ENCODE data around the gene LUZP1.
A peak's percentile ranks its signal among the peaks of the same experiment; 100 is the strongest.

LUZP1 gene

DNA sequence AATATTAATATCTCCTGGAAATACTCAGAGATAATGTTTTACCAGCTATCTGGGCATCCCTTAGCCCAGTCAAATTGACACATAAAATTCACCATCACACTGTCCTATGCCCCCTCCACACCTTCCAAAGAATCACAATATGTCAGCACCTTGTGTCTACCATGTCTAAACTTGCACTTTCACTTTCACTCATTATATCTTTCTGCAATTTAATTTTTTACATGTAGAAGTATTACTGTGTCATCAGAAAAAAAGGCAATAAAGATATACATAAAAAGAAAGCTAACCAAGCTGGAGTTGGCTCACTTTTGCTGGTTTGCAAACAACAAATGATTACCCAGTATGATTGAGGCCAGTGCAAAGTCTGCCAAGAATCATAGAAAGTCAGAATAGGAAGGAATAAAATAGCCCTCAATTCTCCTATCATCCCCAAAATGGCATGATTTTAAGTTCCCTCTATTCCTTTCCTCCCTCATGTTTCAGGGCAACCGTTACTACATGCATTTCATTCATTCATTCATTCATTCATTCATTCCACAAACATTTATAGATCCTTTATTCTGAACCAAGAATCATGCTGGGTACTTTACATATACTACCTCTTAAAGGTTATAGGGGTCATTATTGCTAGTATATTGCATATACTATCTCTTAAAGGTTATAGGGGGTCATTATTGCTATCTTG, 5.9 kb upstream of the LUZP1 start:
- H3K27ac Mint-ChIP-seq, result no peak overlapping the region
- no peak for ATAC-seq
- H3K36me3 Mint-ChIP-seq, result no peaks in the 10 kb centered on the region
- peaks cover 3% of the 10 kb centered on the region for H3K9me3 Mint-ChIP-seq
- H3K27me3 Mint-ChIP-seq, result no peaks in the 10 kb centered on the region
- H3K4me3 Mint-ChIP-seq, result no peak overlapping the region
- H3K4me1 Mint-ChIP-seq, result peaks cover 36% of the 10 kb centered on the region

DNA sequence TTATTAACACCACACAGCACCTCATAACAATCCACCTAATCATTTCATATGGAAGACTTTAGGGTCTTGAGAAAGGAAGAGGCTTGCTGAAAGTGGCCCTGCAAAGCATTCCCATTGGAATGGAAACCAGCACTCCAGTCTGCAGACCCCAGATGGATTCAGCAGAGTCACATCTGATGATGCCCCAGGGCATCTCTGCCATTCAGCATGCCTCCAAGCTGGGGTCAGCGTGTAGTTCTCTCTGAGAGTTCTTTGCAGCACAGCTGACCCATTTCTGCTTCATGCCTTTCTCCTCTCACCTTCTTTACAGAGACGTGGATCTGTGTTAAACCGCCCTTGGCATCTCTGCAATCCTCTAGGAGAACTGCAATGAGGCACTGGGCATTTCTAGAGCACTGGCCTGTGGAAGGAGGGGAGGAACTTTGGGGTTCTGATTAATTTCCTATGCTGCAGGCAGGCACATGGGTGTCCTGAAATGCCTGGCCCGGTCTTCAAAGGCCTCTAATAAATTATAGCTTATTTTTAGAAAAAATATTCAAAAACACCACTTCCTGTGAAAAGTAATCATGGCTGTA, 2.6 kb upstream of the LUZP1 start:
- Mint-ChIP-seq H3K4me1 (peaks cover 31% of the 10 kb centered on the region), H3K9me3 (peaks cover 3% of the 10 kb centered on the region), H3K4me3 (no peak overlapping the region), H3K27me3 (no peaks in the 10 kb centered on the region), H3K27ac (no peak overlapping the region), H3K36me3 (no peaks in the 10 kb centered on the region)
- no peak for ATAC-seq

DNA sequence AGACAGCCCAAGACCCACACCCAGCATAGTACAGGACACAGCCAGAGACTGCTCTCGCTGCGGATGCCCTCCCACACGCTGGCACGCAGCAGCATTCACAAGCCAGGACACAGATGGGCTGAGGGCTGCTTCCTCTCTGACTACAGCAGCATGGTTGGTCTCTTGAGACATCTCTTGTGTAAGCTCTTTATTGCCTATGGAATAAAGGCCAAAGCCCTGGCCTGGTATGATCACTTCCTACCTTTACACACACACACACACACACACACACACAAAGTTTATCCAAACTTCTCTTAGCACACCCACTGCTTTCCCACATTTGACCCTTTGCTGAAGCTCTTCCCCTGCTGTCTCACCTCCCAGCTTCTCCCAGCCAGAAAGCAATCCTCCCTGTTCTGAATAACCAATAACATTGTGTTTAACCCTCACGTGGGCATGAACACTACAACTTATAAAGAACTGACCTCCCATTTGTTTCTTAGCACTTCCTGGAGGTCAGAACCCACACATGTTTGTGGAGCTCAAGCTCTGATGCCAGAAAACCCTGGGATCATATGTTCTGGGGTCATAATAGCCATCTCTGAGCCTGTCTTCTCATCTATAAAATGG, 1.2 kb upstream of the LUZP1 start:
- H3K27ac Mint-ChIP-seq, result peak overlapping the region; percentile 85
- peak overlapping the region; percentile 99 for H3K4me3 Mint-ChIP-seq
- H3K4me1 Mint-ChIP-seq, result peaks cover 35% of the 10 kb centered on the region
- H3K36me3 Mint-ChIP-seq, result no peaks in the 10 kb centered on the region
- ATAC-seq, result peak; percentile 72
- peaks cover 3% of the 10 kb centered on the region for H3K9me3 Mint-ChIP-seq
- H3K27me3 Mint-ChIP-seq, result no peaks in the 10 kb centered on the region

DNA sequence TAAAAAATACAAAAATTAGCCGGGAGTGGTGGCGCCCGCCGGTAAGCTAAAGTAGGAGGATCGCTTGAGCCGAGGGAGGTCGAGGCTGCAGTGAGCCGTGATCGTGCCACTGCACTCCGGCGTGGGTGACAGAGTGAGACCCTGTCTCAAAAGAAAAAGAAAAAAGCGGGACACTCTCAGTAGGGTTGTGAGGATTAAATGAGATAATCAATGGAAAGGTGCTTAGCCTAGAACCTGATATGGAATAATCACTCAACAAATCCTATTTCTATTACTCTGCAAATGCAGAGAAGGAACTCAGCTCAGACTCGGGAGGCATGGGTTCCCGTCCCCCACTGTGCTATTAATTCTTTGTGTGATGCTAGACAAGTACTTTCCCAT, 529 bp upstream of the LUZP1 start:
- peaks cover 31% of the 10 kb centered on the region for H3K4me1 Mint-ChIP-seq
- H3K9me3 Mint-ChIP-seq, result no peaks in the 10 kb centered on the region
- H3K36me3 Mint-ChIP-seq, result no peaks in the 10 kb centered on the region
- H3K4me3 Mint-ChIP-seq, result peak overlapping the region; percentile 99
- H3K27me3 Mint-ChIP-seq, result no peaks in the 10 kb centered on the region
- H3K27ac Mint-ChIP-seq, result peak overlapping the region; percentile 85
- ATAC-seq, result no peak

DNA sequence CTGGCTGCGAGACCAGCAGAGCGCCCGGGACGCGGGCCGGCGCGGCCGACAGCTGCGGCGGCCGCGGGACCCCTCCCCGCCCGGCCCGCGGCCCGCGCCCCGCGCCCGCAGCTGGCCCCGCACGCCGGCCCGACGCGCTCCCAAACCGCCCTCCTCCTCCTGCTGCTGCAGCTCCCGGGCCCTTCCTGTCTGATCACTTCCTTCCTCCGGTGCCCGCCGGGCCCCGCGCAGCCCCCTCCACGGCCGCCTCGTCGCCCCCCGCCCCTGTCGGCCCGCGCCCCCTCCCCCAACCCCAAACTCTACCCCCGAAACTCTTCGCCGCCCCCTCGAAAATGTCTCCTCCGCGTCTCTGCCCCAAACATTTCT, 594 bp downstream of the LUZP1 start:
- Mint-ChIP-seq H3K27ac (peak overlapping the region; percentile 85), H3K36me3 (no peaks in the 10 kb centered on the region), H3K27me3 (no peaks in the 10 kb centered on the region), H3K9me3 (no peaks in the 10 kb centered on the region), H3K4me1 (peaks cover 29% of the 10 kb centered on the region), H3K4me3 (peak overlapping the region; percentile 99)
- ATAC-seq, result peak; percentile 49

DNA sequence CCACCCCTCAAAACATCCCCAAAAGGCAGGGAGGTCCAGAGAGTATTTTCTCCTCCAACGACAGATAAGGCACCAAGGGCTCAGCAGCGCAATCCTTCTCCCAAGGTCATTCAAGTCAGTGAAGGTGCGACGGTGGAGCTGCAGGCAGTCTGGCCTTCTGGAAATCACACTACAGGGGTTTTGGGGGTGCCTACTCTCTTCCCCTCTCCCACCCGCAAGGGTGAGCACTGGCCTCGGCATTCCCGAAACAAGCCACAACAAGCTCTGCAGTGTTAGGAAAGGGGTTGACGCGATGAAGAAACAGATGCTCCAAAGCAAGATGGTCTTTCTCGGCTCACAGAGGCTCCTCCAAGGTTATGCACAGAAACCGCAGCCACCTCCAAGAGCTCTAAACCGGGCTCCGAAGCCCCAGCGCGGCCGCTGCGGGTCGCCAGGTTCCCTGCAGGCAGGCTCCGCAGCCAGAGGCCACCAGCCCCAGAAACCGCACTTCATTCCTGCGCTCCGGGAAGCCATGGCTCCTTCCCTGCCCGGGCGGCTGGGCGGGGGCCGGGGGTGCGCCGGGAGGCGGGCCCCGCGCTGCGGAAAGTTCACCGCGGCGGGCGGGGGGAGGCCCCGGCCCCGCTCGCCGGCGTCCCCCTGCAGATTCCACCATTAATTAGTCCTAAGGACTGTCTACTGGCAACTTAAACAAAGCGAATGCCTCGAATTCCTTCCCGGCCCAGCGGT, 1.1 kb downstream of the LUZP1 start:
- H3K27me3 Mint-ChIP-seq, result no peaks in the 10 kb centered on the region
- H3K27ac Mint-ChIP-seq, result no peak overlapping the region

DNA sequence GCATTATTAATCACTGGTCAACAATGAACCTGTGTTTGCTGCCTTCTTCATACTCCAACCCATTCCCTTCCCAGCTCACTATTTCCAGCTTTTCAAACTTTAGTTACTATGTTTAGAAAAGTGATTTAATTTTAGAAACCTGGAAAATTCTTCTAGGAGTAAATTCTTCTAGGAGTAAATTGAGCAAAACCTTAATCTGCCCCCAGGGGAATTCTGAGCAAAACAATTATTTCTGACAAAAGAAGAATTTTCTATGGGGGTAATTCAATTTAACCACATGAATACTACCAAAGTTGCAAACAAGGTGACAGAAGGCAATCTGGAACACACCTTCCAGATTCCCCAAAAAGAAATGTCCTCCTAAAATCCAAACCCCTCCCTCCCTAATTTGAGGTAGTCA, 1.8 kb downstream of the LUZP1 start:
- ATAC-seq, result no peak
- Mint-ChIP-seq H3K9me3 (no peaks in the 10 kb centered on the region), H3K4me3 (peak overlapping the region; percentile 66), H3K27ac (no peak overlapping the region), H3K36me3 (no peaks in the 10 kb centered on the region), H3K4me1 (peaks cover 29% of the 10 kb centered on the region), H3K27me3 (no peaks in the 10 kb centered on the region)

More for the DNA sequence above, 1.1 kb downstream of the LUZP1 start:
- Mint-ChIP-seq H3K36me3 (no peaks in the 10 kb centered on the region), H3K4me1 (peaks cover 29% of the 10 kb centered on the region), H3K4me3 (peak overlapping the region; percentile 99), H3K9me3 (no peaks in the 10 kb centered on the region)
- peak; percentile 31 for ATAC-seq

DNA sequence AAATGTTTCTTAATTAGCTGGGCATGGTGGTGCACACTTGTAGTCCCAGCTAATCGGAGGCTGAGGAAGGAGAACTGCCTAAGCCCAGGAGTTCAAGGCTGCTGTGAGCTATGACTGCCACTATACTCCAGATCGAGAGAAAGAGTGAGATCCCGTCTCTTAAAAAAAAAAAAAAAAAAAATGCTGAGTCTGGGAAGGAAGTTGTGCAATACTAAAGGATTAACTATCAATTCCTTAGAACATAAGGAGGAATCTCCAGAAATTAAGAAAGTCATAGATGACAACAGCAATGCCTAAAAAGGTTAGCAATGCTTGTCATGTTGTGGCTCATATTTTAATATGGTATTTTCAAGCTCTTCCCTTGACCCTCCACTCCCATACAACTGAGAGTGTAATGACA, 5.3 kb downstream of the LUZP1 start:
- Mint-ChIP-seq H3K4me1 (peaks cover 20% of the 10 kb centered on the region), H3K27ac (no peak overlapping the region), H3K27me3 (no peaks in the 10 kb centered on the region), H3K9me3 (no peaks in the 10 kb centered on the region), H3K36me3 (no peaks in the 10 kb centered on the region), H3K4me3 (no peak overlapping the region)
- ATAC-seq, result no peak

DNA sequence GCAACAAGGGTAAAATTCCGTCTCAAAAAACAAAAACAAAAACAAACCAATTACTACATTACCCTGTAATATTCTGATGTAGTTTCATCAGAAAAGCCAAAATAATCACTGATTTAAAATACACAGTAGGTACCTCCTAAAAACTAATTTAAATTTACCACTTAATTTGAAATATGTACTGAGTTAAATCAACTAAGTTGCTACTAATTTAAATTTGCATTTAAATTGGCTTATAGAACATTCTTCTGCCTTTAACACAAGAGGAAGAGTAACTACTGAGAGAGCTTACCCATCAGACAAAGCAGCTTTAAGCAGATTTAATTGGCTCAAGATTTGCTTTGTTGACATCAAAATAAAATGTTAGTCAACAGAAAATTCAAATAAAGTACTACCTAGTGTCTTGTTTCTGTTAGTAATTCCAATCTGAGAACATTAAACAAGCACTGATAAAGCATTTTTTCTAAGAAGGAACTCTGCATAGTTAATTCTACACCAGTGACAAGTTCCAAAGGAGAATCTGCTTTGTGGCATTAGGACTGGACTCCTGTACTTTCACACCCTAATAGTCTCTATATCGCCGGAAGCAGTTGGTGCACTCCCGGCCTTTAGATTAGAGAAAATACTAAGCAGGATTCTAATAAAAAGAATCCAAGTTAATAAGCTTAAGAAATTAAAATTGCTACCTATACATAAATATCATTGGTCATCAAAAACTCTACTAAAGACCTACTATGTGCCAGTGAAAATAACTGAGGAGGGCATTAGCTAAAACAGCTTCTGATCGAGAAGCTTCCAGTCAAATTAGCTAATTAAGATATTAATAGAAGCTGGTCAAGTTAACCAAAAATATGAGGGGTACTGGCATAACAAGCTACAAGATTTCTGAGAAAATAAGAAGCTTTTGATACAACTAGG, 8.4 kb downstream of the LUZP1 start:
- Mint-ChIP-seq H3K9me3 (no peaks in the 10 kb centered on the region), H3K4me3 (no peak overlapping the region), H3K27ac (no peak overlapping the region), H3K4me1 (peaks cover 14% of the 10 kb centered on the region), H3K36me3 (no peaks in the 10 kb centered on the region), H3K27me3 (no peaks in the 10 kb centered on the region)
- ATAC-seq, result no peak

DNA sequence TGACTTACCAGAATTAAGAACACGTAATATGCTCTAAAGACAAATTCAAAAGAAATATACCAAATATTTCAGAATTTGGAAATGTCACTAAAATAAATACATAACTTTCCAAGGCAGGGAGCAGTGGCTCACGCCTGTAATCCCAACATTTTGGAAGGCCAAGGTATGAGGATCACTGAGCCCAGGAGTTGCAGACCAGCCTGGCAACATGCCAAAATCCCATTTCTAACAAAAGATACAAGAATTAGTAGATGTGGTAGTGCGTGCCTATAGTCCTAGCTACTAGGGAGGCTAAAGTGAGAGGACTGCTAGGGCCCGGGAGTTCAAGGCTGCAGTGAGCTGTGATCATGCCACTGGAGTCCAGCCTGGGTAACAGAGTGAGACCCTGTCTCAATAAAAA, 11.7 kb downstream of the LUZP1 start:
- peaks cover 15% of the 10 kb centered on the region for H3K4me1 Mint-ChIP-seq
- peaks cover 6% of the 10 kb centered on the region for H3K36me3 Mint-ChIP-seq
- no peak for ATAC-seq
- no peaks in the 10 kb centered on the region for H3K9me3 Mint-ChIP-seq
- H3K27ac Mint-ChIP-seq, result no peak overlapping the region
- no peaks in the 10 kb centered on the region for H3K27me3 Mint-ChIP-seq
- no peak overlapping the region for H3K4me3 Mint-ChIP-seq

DNA sequence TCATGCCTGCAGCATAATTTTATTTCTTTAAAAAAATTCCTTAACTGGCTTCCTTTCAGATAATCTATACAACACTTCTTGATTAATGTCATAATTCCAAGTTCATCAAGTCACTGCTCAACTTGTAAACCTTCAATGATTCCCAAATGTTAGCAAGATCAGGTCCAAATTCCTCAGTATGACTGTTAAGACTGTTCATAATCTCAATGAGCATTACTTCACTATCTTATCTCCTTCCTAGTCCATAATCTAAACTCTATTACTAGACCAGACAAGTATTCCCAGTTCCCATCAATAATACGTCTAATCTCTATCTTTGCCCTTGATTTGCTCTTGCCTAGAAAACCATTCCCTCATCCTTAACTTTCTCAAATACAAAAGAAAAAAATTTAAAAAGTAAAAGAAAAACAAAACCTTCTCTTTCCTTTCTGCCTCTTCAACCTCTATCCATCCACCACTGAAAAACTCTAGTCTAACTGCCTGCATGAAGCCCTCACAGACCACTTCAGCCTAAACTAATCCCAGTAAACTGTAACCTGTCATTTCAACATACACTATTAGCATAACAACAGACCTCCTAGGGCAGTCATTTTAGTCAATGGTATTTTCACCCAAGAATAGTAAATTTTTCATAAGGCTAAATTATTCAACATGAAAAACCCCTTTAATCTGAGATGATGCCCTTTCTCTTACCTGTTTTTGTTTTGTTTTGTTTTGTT, 15.5 kb downstream of the LUZP1 start:
- Mint-ChIP-seq H3K27ac (no peak overlapping the region), H3K4me1 (peaks cover 17% of the 10 kb centered on the region), H3K36me3 (peaks cover 6% of the 10 kb centered on the region), H3K4me3 (no peak overlapping the region), H3K27me3 (no peaks in the 10 kb centered on the region), H3K9me3 (no peaks in the 10 kb centered on the region)
- no peak for ATAC-seq

DNA sequence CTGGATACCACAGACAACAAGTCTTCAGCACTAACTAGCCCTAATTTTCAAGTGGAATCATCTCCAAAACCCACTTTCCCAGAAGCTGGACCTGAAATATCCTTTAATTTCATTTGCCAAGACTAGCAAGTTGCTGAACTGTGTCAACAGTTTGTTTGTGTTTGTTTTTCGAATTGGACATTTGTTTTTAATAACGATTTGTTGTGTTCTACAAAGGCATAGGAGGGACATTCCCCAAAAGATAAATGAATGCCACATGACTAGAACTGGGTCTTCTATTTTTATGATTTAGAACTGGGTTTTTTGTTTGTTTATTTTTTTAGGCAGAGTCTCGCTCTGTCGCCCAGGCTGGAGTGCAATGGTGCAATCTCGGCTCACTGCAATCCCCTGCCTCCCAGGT, 17.9 kb downstream of the LUZP1 start:
- Mint-ChIP-seq H3K27me3 (no peaks in the 10 kb centered on the region), H3K27ac (no peak overlapping the region), H3K36me3 (peaks cover 6% of the 10 kb centered on the region), H3K4me3 (no peak overlapping the region), H3K9me3 (no peaks in the 10 kb centered on the region), H3K4me1 (peaks cover 20% of the 10 kb centered on the region)
- ATAC-seq, result no peak

DNA sequence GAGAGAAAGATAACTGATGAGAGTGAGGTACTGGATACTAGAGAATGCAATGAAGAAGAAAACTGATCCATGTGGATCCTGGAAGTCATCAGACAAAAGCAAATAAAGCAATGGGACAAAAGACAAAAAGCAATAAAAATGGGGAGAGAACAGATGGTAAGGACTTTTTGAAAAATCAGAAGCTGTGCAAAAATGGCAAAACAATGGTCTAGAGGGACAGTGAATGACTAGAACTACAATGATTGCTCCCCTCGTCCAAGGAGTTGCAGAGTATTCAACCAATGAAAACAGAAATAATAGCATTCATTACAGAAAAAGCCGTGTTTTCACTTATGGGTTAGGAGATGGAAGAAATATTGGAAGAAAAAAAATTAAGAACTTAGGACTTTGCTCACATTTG, 18.5 kb downstream of the LUZP1 start:
- no peak overlapping the region for H3K27ac Mint-ChIP-seq

DNA sequence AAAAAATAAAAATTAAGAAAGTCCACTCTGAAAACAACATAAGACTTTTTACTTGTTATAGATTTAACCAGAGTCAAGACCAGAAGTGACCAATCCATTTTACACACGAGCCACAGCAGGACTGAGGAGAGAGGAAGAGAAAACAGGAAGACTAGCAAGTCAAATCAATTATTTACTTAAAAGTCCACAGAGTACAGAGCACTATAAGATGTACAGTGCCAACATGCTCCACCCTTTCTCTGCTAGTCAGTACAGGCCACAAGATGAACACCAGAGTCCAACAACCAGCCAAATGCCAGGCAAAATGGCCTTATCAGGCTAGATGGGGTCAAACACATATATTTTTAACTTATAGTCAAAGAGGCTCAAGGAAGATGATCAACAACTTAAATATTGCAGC, 19.5 kb downstream of the LUZP1 start:
- H3K4me1 Mint-ChIP-seq, result peaks cover 27% of the 10 kb centered on the region
- ATAC-seq, result no peak
- H3K27ac Mint-ChIP-seq, result no peak overlapping the region
- H3K9me3 Mint-ChIP-seq, result no peaks in the 10 kb centered on the region
- H3K36me3 Mint-ChIP-seq, result no peaks in the 10 kb centered on the region
- no peaks in the 10 kb centered on the region for H3K27me3 Mint-ChIP-seq
- H3K4me3 Mint-ChIP-seq, result no peak overlapping the region

More for the DNA sequence above, 18.5 kb downstream of the LUZP1 start:
- H3K36me3 Mint-ChIP-seq, result peaks cover 6% of the 10 kb centered on the region
- peaks cover 20% of the 10 kb centered on the region for H3K4me1 Mint-ChIP-seq
- no peaks in the 10 kb centered on the region for H3K27me3 Mint-ChIP-seq
- H3K9me3 Mint-ChIP-seq, result no peaks in the 10 kb centered on the region
- ATAC-seq, result no peak
- H3K4me3 Mint-ChIP-seq, result no peak overlapping the region

Data from stimulated activated memory B cell treated with anti-CD40 and anti-IgM and Interleukin-4, amounts not matched to agents 10 μg/mL and 1 μg/mL and 100 μg/mL, for 72 hours (primary cell).